ENCODE results near the gene FTO.

DNA sequence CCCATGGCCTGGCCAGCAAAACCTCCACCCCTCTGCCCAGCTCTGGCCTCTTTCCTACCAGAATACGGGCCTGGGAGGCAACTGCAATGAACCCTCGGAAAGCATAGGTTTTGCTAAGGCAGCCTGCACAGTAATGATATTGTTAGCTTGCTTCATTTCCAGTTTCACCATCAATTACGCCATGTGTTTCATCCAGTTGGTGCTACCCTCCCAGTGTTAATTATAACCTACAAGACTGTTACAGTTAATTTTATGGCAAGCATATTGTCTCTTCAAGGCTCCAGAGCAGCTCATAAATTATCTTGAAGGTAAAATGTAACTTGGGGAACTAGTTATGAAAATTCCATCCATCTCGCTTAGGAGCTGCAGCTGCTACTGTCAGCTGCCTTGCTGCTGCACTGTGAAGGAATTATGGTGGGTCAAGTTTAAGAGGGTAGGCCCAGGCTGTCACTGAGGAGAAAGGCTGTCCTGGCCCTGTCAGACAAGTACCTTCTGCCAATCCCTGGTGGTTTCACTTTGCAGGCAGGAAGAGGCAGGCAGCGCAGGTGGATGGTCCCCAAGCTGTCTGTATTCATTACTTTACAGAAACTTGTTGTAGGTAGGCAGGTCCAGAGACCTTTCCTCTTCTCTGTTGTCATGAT lies 242.9 kb downstream of the FTO start:
- no peak for TF ChIP-seq CTCF (IDR thresholded peaks at IDR 0.05)
- TF ChIP-seq POLR2A (IDR thresholded peaks at IDR 0.05) = no peak
- no peak for TF ChIP-seq POLR2AphosphoS5 (IDR thresholded peaks at IDR 0.05; ENCODE audit: insufficient read depth in 1 of 2, low read depth in 1 of 2)
